Activated CD4-positive, alpha-beta T cell treated with anti-CD3 and anti-CD28 coated beads for 24 hours (primary cell): ENCODE data around the gene CCL13.

ENCODE experiments used
- DNase-seq, 2 donors: peaks; one replicate each; pipeline ENCODE4 v3.0.0-alpha.2; 2020; ENCODE audit warnings: low read depth in 2 of 2

CCL13 gene

GRCh38 chr17:34363183-34363661 is 6.9 kb downstream of the CCL13 start, which contains the start of gene CCL1:
TSS of gene CCL1 (minus strand) at chr17:34363233. CDS start at chr17:34363161, 72 bp downstream.
- no peak for DNase-seq

GRCh38 chr17:34364751-34365150 is 8.5 kb downstream of the CCL13 start:
- no peak for DNase-seq

GRCh38 chr17:34365340-34365739 is 9.1 kb downstream of the CCL13 start:
- DNase-seq = no peak

GRCh38 chr17:34366010-34366409 is 9.7 kb downstream of the CCL13 start:
- no peak for DNase-seq

- no peak for DNase-seq
Observed at GRCh38 chr17:34366529-34367107, 10.3 kb downstream of the CCL13 start.

- DNase-seq = no peak
Observed at GRCh38 chr17:34367486-34368195, 11.4 kb downstream of the CCL13 start.

GRCh38 chr17:34368196-34368945 is 12.1 kb downstream of the CCL13 start:
- DNase-seq = no peak

GRCh38 chr17:34368946-34369500 is 12.7 kb downstream of the CCL13 start:
- no peak for DNase-seq

- no peak for DNase-seq
Observed at GRCh38 chr17:34369571-34369970, 13.3 kb downstream of the CCL13 start.

GRCh38 chr17:34370376-34370996 is 14.2 kb downstream of the CCL13 start:
- no peak for DNase-seq

- no peak for DNase-seq
Observed at GRCh38 chr17:34370997-34371395, 14.7 kb downstream of the CCL13 start.

GRCh38 chr17:34371405-34372100 is 15.3 kb downstream of the CCL13 start:
- no peak for DNase-seq

GRCh38 chr17:34374457-34374856 is 18.2 kb downstream of the CCL13 start:
- DNase-seq = no peak

- DNase-seq = no peak
Observed at GRCh38 chr17:34375426-34375997, 19.2 kb downstream of the CCL13 start.

- DNase-seq = no peak
Observed at GRCh38 chr17:34377078-34377823, 21.0 kb downstream of the CCL13 start.

GRCh38 chr17:34378664-34379101 is 22.4 kb downstream of the CCL13 start:
- DNase-seq = peak in 1 of 2 donors; percentile 14

- no peak for DNase-seq
Observed at GRCh38 chr17:34379868-34380267, 23.6 kb downstream of the CCL13 start.

GRCh38 chr17:34382621-34383124 is 26.4 kb downstream of the CCL13 start:
- peak; percentile 3 to 28 for DNase-seq

GRCh38 chr17:34383216-34383615 is 26.9 kb downstream of the CCL13 start:
- no peak for DNase-seq

- no peak for DNase-seq
Observed at GRCh38 chr17:34384271-34384670, 28.0 kb downstream of the CCL13 start.
